ENCODE measurements around the gene MICOS13.

Gene MICOS13

DNA sequence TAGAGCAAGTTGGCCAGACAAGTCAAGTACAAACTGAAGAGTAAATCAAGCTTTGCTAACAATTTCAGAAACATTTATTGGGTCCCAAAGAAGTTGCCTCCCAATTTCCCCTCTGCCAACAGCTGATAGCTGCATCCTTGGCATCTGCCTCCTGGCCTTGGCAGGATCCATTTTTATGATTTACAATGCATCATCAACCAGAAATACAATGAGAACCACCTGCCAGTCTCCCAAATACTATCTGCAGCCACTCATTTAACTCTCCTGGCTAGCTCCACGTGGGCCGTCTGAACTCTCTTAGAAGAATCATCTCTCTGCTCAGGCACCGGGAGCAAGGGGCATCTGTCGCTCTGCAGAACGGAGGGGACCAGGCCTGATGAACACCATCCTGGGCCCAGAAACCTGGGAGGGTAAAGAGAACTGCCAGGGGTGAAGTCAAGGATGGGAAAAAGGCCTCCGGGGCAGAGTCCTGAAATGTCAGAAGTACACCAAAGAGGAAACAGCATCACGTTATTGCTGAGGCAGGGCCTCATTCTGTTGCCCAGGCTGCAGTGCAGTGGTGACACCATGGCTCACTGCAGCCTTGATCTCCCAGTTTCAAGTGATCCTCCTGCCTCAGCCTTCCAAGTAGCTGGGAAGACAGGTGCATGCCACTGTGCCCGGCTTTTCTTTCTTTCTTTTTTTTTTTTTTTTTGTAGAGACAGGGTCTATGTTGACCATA lies 37.1 kb upstream of the MICOS13 start:
- no peak for DNase-seq (ENCODE audit: low spot score)
- TF ChIP-seq, protein P1, sequence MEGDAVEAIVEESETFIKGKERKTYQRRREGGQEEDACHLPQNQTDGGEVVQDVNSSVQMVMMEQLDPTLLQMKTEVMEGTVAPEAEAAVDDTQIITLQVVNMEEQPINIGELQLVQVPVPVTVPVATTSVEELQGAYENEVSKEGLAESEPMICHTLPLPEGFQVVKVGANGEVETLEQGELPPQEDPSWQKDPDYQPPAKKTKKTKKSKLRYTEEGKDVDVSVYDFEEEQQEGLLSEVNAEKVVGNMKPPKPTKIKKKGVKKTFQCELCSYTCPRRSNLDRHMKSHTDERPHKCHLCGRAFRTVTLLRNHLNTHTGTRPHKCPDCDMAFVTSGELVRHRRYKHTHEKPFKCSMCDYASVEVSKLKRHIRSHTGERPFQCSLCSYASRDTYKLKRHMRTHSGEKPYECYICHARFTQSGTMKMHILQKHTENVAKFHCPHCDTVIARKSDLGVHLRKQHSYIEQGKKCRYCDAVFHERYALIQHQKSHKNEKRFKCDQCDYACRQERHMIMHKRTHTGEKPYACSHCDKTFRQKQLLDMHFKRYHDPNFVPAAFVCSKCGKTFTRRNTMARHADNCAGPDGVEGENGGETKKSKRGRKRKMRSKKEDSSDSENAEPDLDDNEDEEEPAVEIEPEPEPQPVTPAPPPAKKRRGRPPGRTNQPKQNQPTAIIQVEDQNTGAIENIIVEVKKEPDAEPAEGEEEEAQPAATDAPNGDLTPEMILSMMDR (IDR thresholded peaks at IDR 0.05; ENCODE audit: extremely low read depth, missing control alignments), result no peak

DNA sequence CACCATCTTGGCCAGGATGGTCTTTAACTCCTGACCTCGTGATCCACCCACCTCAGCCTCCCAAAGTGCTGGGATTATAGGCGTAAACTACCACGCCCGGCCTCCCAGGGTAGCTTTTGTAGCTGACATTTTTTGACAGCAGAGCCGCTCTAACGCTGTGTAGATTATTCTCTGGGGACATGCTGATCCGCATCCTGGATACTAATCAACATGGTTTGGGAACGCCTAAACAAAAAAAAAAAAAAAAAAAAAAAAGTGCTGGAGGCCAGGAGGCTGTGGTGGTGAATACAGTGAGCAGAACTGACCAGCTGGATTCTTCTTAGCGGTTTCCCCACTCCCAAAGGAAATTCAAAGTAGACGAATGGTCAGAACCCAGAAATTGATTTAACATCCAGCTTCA lies 34.5 kb upstream of the MICOS13 start:
- DNase-seq (ENCODE audit: low spot score), result no peak
- TF ChIP-seq, protein P1 (IDR thresholded peaks at IDR 0.05; ENCODE audit: extremely low read depth, missing control alignments), result no peak

DNA sequence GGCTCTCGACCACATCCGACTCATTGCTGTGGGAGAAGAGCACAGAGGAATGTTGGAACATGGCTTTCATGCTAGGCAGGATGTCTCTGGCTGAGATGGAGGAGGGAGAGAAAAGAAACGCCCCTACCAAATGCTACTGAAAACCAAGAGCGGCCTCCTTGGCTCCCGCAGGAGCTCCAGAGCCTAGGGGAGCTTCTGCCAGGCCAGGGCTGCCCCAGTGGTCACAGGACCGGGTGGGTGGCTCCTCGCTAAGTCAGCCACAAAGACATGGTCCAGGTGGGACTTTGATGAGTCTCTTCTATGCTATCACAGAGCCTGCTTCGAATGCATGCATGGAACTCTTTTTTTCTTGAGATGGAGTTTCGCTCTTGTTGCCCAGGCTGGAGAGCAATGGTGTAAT lies 32.9 kb upstream of the MICOS13 start:
- TF ChIP-seq, protein P1 (IDR thresholded peaks at IDR 0.05; ENCODE audit: extremely low read depth, missing control alignments), result no peak
- DNase-seq (ENCODE audit: low spot score), result no peak

DNA sequence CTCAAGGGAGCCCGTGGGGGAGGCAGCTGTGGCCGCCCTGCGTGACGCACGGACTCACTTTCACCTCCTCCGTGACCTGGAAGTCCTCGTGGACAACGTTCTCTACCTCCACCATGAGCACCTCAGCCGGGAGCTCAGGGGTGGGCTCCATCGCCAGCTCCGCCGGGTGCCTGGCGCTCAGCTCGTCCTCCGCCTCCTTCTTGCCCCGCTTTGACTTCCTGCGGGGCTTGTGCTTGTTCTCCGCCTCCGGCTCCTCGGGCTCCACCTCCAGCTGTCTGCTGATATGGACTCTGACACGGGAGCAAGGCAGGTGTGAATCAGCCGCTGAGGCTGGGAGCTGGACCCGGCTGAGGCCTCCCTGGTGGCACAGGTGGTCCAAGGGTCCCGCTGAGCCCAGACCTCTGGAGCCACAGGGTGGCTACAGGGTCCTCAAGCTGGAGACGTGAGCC lies 31.4 kb upstream of the MICOS13 start:
- TF ChIP-seq, protein P1 (IDR thresholded peaks at IDR 0.05; ENCODE audit: extremely low read depth, missing control alignments), result no peak
- DNase-seq (ENCODE audit: low spot score), result no peak

DNA sequence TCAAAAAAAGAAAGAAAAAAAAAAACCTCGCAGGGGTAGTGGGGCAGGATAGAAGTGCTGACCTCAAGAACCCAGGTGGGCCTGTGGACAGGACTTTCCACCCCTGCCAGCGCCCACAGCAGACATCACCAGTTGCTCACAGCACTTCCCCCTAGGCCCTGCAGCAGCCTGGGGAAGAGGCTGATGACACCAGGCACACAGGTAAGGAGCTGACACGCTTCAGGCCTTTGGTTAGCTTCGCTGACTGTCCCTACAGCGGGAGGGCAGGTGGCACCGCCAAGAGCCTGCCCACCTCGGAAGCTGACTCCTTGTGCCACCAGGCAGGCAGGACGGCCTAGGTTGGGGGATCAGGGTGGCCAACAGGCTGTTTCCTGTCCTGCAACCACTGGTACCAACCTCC lies 30.7 kb upstream of the MICOS13 start:
- no peak for DNase-seq (ENCODE audit: low spot score)
- TF ChIP-seq, protein P1 (IDR thresholded peaks at IDR 0.05; ENCODE audit: extremely low read depth, missing control alignments), result no peak

DNA sequence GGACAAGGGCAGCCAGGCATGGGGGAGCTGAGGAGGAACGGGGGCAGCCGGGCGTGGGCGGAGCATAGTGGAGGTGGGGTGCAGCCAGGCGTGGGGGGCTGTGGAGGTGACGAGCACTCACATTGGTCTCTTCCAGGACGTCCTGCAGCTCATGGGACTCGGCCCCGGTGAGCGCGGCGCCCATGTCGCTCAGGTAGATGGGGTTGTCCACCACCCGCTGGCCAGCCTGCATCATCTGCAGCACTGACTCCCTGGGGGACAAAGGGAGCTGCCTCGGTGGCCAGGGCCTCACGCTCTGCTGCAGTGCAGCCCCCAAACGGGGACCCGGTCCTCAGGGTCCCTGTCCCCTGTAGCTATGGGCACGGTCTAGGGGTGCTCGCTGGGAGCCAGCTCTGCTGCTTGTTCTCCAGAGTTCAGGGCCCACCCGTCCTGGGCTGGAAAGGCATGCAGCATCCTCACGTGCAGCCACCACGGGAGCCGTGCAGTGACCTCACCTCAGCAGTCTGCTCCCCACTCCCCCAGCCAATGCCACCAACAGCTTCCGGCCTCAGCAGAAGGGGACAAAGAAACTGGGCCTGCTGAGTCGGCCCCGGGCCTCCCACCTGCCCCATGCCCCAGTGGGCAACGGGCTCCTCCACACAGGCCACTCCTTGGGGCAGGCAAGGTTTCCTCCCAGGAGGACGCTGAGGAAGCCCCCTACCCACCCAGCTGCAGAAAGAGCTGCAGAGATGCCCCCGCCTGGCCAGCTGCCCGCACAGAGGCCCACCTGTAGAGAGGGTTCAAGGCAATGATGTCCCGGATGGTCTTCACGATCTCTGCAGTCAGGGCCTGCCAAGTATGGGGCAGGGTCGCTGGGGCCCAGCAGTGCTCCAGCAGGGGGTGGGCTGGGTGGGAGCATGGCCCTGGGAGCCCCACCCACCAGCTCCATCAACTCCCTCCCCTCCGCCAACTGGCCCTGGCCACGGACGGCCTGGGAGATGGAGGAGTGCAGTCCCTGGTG lies 27.6 kb upstream of the MICOS13 start:
- DNase-seq (ENCODE audit: low spot score), result peak; percentile 22
- TF ChIP-seq, protein P1 (IDR thresholded peaks at IDR 0.05; ENCODE audit: extremely low read depth, missing control alignments), result no peak
